H1 (cell line): ENCODE measurements around the gene ERP44. TPM values are rescaled to one million over a fixed set of nuclear protein-coding genes. Genes with fewer than 3 reads are reported as not detected.

Experiments used
- CTCF ChIA-PET: fragments of 300-600 bp; sonication (Branson Sonifier 250); formaldehyde crosslinking; loops from one replicate; lab custom pipeline; 2021; ENCODE audit not compliant: partially characterized antibody; lab: Charles Lee
- POLR2A ChIA-PET: fragments of 300-600 bp; sonication (Branson Sonifier 250); formaldehyde crosslinking; loops from one replicate; lab custom pipeline; 2021; ENCODE audit warnings: inconsistent platforms; ENCODE audit not compliant: partially characterized antibody; lab: Charles Lee
- DNase-seq, 2 experiments: peaks; one replicate each; pipeline versions ENCODE4 v3.0.0 to v3.0.0-alpha.2; 2010 to 2022; ENCODE audit warnings: low spot score in 2 of 2, low read depth in 1 of 2, mixed read lengths in 1 of 2
- FAIRE-seq: peaks from 2 replicates; lab custom pipeline; 2011; peaks lifted over from hg19 to GRCh38; lab: Jason Lieb, UNC
- H2AFZ ChIP-seq: 2 replicates; pipeline ENCODE4 v1.8.1; 2012; ENCODE audit warnings: low read length, inconsistent platforms
- H2AK5ac ChIP-seq: 2 replicates; pipeline ENCODE4 v1.6.1; 2013; ENCODE audit warnings: low read depth, low read length
- H2BK120ac ChIP-seq: replicated peaks from 2 replicates; pipeline ENCODE3; 2013; ENCODE audit warnings: low read depth, low read length, inconsistent platforms
- H2BK12ac ChIP-seq: 2 replicates; pipeline ENCODE4 v1.6.1; 2013; ENCODE audit warnings: low read depth, low read length
- H2BK15ac ChIP-seq: 2 replicates; pipeline ENCODE4 v1.6.1; 2013; ENCODE audit warnings: low read length
- H2BK20ac ChIP-seq: 2 replicates; pipeline ENCODE4 v1.6.1; 2013; ENCODE audit warnings: low read length
- H2BK5ac ChIP-seq: 2 replicates; pipeline ENCODE4 v1.6.1; 2013; ENCODE audit warnings: low read depth, low read length
- H3K14ac ChIP-seq: 2 replicates; pipeline ENCODE4 v1.6.1; 2013; ENCODE audit warnings: inconsistent platforms; ENCODE audit not compliant: insufficient read length
- H3K18ac ChIP-seq: 2 replicates; pipeline ENCODE4 v1.6.1; 2013; ENCODE audit warnings: low read length; ENCODE audit errors: extremely low read depth
- H3K23ac ChIP-seq: 2 replicates; pipeline ENCODE4 v1.6.1; 2013; ENCODE audit warnings: inconsistent platforms; ENCODE audit not compliant: insufficient read length
- H3K23me2 ChIP-seq: 2 replicates; pipeline ENCODE4 v1.6.1; 2013; ENCODE audit warnings: low read depth, low read length
- H3K27ac ChIP-seq: 2 replicates; pipeline ENCODE4 v1.6.1; 2011; ENCODE audit warnings: low read depth, low read length, inconsistent platforms
- H3K27me3 ChIP-seq, 4 experiments: replicated peaks in 1 of 4; 1 replicate in 1 of 4; 2 replicates in 3 of 4; pipeline versions ENCODE4 v1.6.1 to v1.8.1; 2011 to 2013; ENCODE audit warnings: low read length in 3 of 4, mild to moderate bottlenecking in 3 of 4, inconsistent platforms in 2 of 4, mixed read lengths in 2 of 4, moderate library complexity in 1 of 4; ENCODE audit not compliant: control insufficient read depth in 3 of 4, insufficient read depth in 3 of 4; ENCODE audit errors: extremely low read depth in 1 of 4
- H3K36me3 ChIP-seq, 4 experiments: 2 replicates each; pipeline versions ENCODE4 v1.6.1 to v1.8.1; 2011 to 2013; ENCODE audit warnings: mild to moderate bottlenecking in 4 of 4, low read length in 3 of 4, moderate library complexity in 2 of 4, control low read depth in 1 of 4, inconsistent platforms in 1 of 4; ENCODE audit not compliant: insufficient read depth in 4 of 4, control insufficient read depth in 2 of 4
- H3K4ac ChIP-seq: replicated peaks from 2 replicates; pipeline ENCODE3; 2013; ENCODE audit warnings: low read length, low read depth, mixed read lengths, inconsistent platforms; ENCODE audit not compliant: insufficient read length
- H3K4me1 ChIP-seq, 4 experiments: replicated peaks in 1 of 4; 1 replicate in 1 of 4; 2 replicates in 3 of 4; pipeline versions ENCODE4 v1.6.1 to v1.8.1; 2011 to 2013; ENCODE audit warnings: low read length in 3 of 4, inconsistent platforms in 2 of 4, mixed read lengths in 1 of 4; ENCODE audit not compliant: insufficient read depth in 4 of 4, control insufficient read depth in 3 of 4
- H3K4me2 ChIP-seq, 2 experiments: 2 replicates each; pipeline versions ENCODE4 v1.6.1 to v1.8.1; 2011 to 2013; ENCODE audit warnings: low read depth in 2 of 2, low read length in 2 of 2, control low read depth in 1 of 2, inconsistent platforms in 1 of 2, mild to moderate bottlenecking in 1 of 2; ENCODE audit not compliant: insufficient read depth in 1 of 2
- H3K4me3 ChIP-seq, 4 experiments: fragments of 200-600, 300-600 bp in 1 of 4; sonication (generic), shearing (Covaris generic), sonication (Bioruptor Twin) in 1 of 4; 2 replicates each; pipeline versions ENCODE4 v1.5.1 to v1.8.1; 2011 to 2016; ENCODE audit warnings: low read length in 4 of 4, low read depth in 3 of 4, control low read depth in 2 of 4, inconsistent platforms in 2 of 4, mild to moderate bottlenecking in 2 of 4, mixed read lengths in 1 of 4, moderate library complexity in 1 of 4; ENCODE audit not compliant: insufficient read depth in 2 of 4; ENCODE audit errors: extremely low read depth in 1 of 4
- H3K56ac ChIP-seq: replicated peaks from 2 replicates; pipeline ENCODE3; 2013; ENCODE audit warnings: low read depth, mild to moderate bottlenecking, mixed read lengths, low read length, inconsistent platforms; ENCODE audit not compliant: insufficient read length
- H3K79me1 ChIP-seq: 2 replicates; pipeline ENCODE4 v1.6.1; 2013; ENCODE audit warnings: low read depth, low read length, control low read depth
- H3K79me2 ChIP-seq, 2 experiments: 2 replicates each; pipeline versions ENCODE4 v1.6.1 to v1.8.1; 2012 to 2013; ENCODE audit warnings: low read length in 2 of 2, mild to moderate bottlenecking in 2 of 2, inconsistent platforms in 1 of 2; ENCODE audit not compliant: insufficient read depth in 2 of 2, control insufficient read depth in 1 of 2
- H3K9ac ChIP-seq, 4 experiments: replicated peaks in 1 of 4; 1 replicate in 1 of 4; 2 replicates in 3 of 4; pipeline versions ENCODE4 v1.6.1 to v1.8.1; 2011 to 2013; ENCODE audit warnings: low read depth in 3 of 4, low read length in 3 of 4, control low read depth in 2 of 4, mild to moderate bottlenecking in 2 of 4, moderate library complexity in 2 of 4, inconsistent platforms in 1 of 4; ENCODE audit errors: extremely low read depth in 1 of 4
- H3K9me3 ChIP-seq, 2 experiments: 2 replicates each; pipeline versions ENCODE4 v1.6.1 to v1.8.1; 2012 to 2013; ENCODE audit warnings: mild to moderate bottlenecking in 2 of 2, moderate library complexity in 2 of 2, control low read depth in 1 of 2, inconsistent platforms in 1 of 2, low read depth in 1 of 2, low read length in 1 of 2, mixed read lengths in 1 of 2; ENCODE audit not compliant: insufficient read depth in 2 of 2
- H4K20me1 ChIP-seq, 2 experiments: replicated peaks in 1 of 2; 2 replicates each; pipeline versions ENCODE3 to v1.8.1; 2011 to 2013; ENCODE audit warnings: inconsistent platforms in 2 of 2, low read length in 2 of 2, mild to moderate bottlenecking in 1 of 2; ENCODE audit not compliant: insufficient read depth in 2 of 2, control insufficient read depth in 1 of 2
- H4K5ac ChIP-seq: 2 replicates; pipeline ENCODE4 v1.6.1; 2013; ENCODE audit warnings: low read length, low read depth, mixed read lengths, inconsistent platforms; ENCODE audit not compliant: insufficient read length
- H4K8ac ChIP-seq: 2 replicates; pipeline ENCODE4 v1.8.0; 2013; ENCODE audit warnings: mild to moderate bottlenecking, moderate library complexity, low read length, inconsistent platforms; ENCODE audit not compliant: insufficient read depth; ENCODE audit errors: extremely low read depth
- H4K91ac ChIP-seq: replicated peaks from 2 replicates; pipeline ENCODE3; 2013; ENCODE audit warnings: low read length, mixed read lengths, inconsistent platforms; ENCODE audit not compliant: insufficient read length
- SAP30 ChIP-seq: fragments of 300-600 bp; sonication (generic); IDR thresholded peaks from 2 replicates; pipeline ENCODE4 v1.7.1; 2012; ENCODE audit warnings: low read length, moderate library complexity, mild to moderate bottlenecking, inconsistent platforms; ENCODE audit not compliant: insufficient read depth, insufficient replicate concordance
- SIX5 ChIP-seq: IDR thresholded peaks from 2 replicates; pipeline ENCODE4 v1.6.1; 2011; ENCODE audit warnings: mild to moderate bottlenecking, low read depth, low read length
- SP1 ChIP-seq: IDR thresholded peaks from 2 replicates; pipeline ENCODE4 v1.6.1; 2011; ENCODE audit warnings: low read depth, low read length
- WGBS, 2 experiments: shearing (Covaris generic) in 1 of 2; methylation state at CpG; one replicate each; pipeline versions ENCODE4 v1.1.6 to v1.1.7; 2013 to 2015; ENCODE audit warnings: low lambda C conversion rate in 2 of 2, mixed read lengths in 2 of 2, inconsistent platforms in 1 of 2, low coverage in 1 of 2, missing lambda C conversion rate in 1 of 2; ENCODE audit not compliant: insufficient replicate concordance in 2 of 2, insufficient coverage in 1 of 2, insufficient read length in 1 of 2; ENCODE audit errors: extremely low coverage in 1 of 2, missing lambda C conversion rate in 1 of 2; 5-methylcytosine and 5-hydroxymethylcytosine counted together
- polyA plus RNA-seq, 7 experiments: library from polyadenylated mRNA; depleted of rRNA in 3 of 7; stranded (reverse) in 5 of 7; unstranded in 2 of 7; fragments of >200 nt in 5 of 7; fragments of 200-250 nt in 2 of 7; gene quantifications; 1 replicate in 5 of 7; 2 replicates in 1 of 7; 4 replicates in 1 of 7; pipeline versions ENCODE4 v1.2.1 to v1.2.3, GENCODE V29; 2011 to 2013; ENCODE audit warnings: missing spikeins in 2 of 7, mixed read lengths in 2 of 7
- total RNA-seq: library from RNA; stranded (reverse); fragmentation: NEBNext Ultra II Directional; extraction: Animal tissue kit (Norgen Biotek cat#: 25700); gene quantifications from 2 replicates; pipeline ENCODE4 v1.2.1, GENCODE V29; 2021

The ERP44 gene
- total and polyA plus RNA-seq, 2 of the 8 experiments (the other 6 are each of a cell fraction or from before 2014, with no cell fraction given): 5.7 to 15.6 TPM

DNA sequence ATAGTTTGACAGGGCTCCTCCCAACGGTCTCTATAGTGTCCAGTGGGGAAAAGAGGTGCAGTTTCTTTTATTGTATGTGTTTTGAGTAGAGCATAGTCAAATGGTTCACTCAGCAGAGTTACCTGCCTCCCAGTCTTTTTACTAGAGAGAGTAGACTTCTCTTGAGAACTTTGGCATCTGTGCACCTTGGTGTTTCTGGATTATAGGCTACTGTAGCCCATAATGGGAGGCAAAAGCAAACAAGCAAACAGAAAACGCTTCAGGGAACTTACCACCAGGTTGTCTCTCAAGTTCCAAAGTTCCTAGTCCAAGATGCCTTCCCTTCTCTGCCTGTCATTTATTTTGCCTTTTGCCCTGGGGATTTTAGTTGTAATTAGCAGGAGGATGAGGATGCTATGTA is 26.4 kb upstream of the ERP44 start:
- FAIRE-seq (no peak), DNase-seq (no peak)
- Histone ChIP-seq H3K14ac (no peak overlapping the region), H3K9ac (no peak overlapping the region), H3K56ac (no peak overlapping the region), H2AK5ac (no peak overlapping the region), H3K23me2 (no peaks in the 10 kb centered on the region), H3K36me3 (no peaks in the 10 kb centered on the region), H3K4ac (no peak overlapping the region), H3K79me1 (no peaks in the 10 kb centered on the region), H3K79me2 (no peaks in the 10 kb centered on the region), H4K91ac (no peak overlapping the region), H4K20me1 (no peaks in the 10 kb centered on the region), H3K27ac (no peak overlapping the region), H3K18ac (no peak overlapping the region), H3K23ac (no peak overlapping the region), H2BK120ac (no peak overlapping the region), H3K27me3 (no peaks in the 10 kb centered on the region), H3K4me2 (no peak overlapping the region), H4K8ac (no peak overlapping the region), H3K4me1 (no peaks in the 10 kb centered on the region), H4K5ac (no peak overlapping the region), H3K9me3 (no peaks in the 10 kb centered on the region), H2BK15ac (no peak overlapping the region), H3K4me3 (no peak overlapping the region), H2BK12ac (no peak overlapping the region), H2AFZ (no peak overlapping the region), H2BK5ac (no peak overlapping the region), H2BK20ac (no peak overlapping the region)
- WGBS, 2 experiments: 92% methylated on average over 2 of the region's 2 CpGs; no CpG with 5 or more reads in 1 of the 2 experiments
- ChIA-PET CTCF (no interaction called here), POLR2A (no interaction called here)
- TF ChIP-seq SP1 (no peak), SAP30 (no peak), SIX5 (no peak)
